GM12878 (cell line): Measurements from ENCODE around the gene JAKMIP1.

Source experiments
- CBFB ChIP-seq: IDR thresholded peaks from 2 replicates; pipeline ENCODE4 v1.6.1; 2016; ENCODE audit warnings: antibody characterized with exemption, low read depth
- CEBPB ChIP-seq, 2 experiments: fragments of 150-350 bp in 1 of 2; IDR thresholded peaks; 2 replicates each; pipeline ENCODE4 v1.6.1; 2012 to 2014; ENCODE audit warnings: low read depth in 2 of 2, low read length in 2 of 2, borderline replicate concordance in 1 of 2, inconsistent platforms in 1 of 2
- MXI1 ChIP-seq: fragments of 150-350 bp; IDR thresholded peaks from 2 replicates; pipeline ENCODE4 v1.6.1; 2011; ENCODE audit warnings: low read depth, mild to moderate bottlenecking, inconsistent platforms, low read length, improper control_type of control experiment
- TBL1XR1 ChIP-seq: IDR thresholded peaks from 2 replicates; pipeline ENCODE4 v1.6.1; 2012; ENCODE audit warnings: low read depth, low read length, improper control_type of control experiment
- USF2 ChIP-seq: IDR thresholded peaks from 2 replicates; pipeline ENCODE4 v1.6.1; 2011; ENCODE audit warnings: low read depth, low read length, improper control_type of control experiment, borderline replicate concordance
- YY1 ChIP-seq: IDR thresholded peaks from 2 replicates; pipeline ENCODE4 v1.6.1; 2011; ENCODE audit warnings: low read depth, mild to moderate bottlenecking, low read length
- TF ChIP-seq, protein P1 (sequence below): fragments of 450-650 bp; IDR thresholded peaks from 2 replicates; pipeline ENCODE4 v1.6.1; 2017; ENCODE audit warnings: antibody characterized with exemption, mild to moderate bottlenecking, moderate library complexity
- TF ChIP-seq, protein P2 (sequence below), 3 experiments: IDR thresholded peaks in 2 of 3; conservative IDR thresholded peaks in 1 of 3; 2 replicates each; pipeline ENCODE4 v1.5.1; 2011; ENCODE audit warnings: low read depth in 3 of 3, low read length in 3 of 3, mild to moderate bottlenecking in 3 of 3, control low read depth in 2 of 3, moderate library complexity in 2 of 3, inconsistent platforms in 1 of 3, mixed read lengths in 1 of 3; ENCODE audit not compliant: control insufficient read depth in 2 of 3, insufficient read depth in 1 of 3; ENCODE audit errors: extremely low read depth in 1 of 3
- TF ChIP-seq, protein P3 (sequence below): IDR thresholded peaks from 2 replicates; pipeline ENCODE4 v1.6.1; 2012; ENCODE audit warnings: low read depth, low read length, improper control_type of control experiment

GRCh38 chr4:6165766-6166165 lies 34.6 kb downstream of the JAKMIP1 start:
- no peak for TF ChIP-seq USF2
- TF ChIP-seq, protein P1, sequence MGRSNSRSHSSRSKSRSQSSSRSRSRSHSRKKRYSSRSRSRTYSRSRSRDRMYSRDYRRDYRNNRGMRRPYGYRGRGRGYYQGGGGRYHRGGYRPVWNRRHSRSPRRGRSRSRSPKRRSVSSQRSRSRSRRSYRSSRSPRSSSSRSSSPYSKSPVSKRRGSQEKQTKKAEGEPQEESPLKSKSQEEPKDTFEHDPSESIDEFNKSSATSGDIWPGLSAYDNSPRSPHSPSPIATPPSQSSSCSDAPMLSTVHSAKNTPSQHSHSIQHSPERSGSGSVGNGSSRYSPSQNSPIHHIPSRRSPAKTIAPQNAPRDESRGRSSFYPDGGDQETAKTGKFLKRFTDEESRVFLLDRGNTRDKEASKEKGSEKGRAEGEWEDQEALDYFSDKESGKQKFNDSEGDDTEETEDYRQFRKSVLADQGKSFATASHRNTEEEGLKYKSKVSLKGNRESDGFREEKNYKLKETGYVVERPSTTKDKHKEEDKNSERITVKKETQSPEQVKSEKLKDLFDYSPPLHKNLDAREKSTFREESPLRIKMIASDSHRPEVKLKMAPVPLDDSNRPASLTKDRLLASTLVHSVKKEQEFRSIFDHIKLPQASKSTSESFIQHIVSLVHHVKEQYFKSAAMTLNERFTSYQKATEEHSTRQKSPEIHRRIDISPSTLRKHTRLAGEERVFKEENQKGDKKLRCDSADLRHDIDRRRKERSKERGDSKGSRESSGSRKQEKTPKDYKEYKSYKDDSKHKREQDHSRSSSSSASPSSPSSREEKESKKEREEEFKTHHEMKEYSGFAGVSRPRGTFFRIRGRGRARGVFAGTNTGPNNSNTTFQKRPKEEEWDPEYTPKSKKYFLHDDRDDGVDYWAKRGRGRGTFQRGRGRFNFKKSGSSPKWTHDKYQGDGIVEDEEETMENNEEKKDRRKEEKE: no peak
- TF ChIP-seq, protein P2, sequence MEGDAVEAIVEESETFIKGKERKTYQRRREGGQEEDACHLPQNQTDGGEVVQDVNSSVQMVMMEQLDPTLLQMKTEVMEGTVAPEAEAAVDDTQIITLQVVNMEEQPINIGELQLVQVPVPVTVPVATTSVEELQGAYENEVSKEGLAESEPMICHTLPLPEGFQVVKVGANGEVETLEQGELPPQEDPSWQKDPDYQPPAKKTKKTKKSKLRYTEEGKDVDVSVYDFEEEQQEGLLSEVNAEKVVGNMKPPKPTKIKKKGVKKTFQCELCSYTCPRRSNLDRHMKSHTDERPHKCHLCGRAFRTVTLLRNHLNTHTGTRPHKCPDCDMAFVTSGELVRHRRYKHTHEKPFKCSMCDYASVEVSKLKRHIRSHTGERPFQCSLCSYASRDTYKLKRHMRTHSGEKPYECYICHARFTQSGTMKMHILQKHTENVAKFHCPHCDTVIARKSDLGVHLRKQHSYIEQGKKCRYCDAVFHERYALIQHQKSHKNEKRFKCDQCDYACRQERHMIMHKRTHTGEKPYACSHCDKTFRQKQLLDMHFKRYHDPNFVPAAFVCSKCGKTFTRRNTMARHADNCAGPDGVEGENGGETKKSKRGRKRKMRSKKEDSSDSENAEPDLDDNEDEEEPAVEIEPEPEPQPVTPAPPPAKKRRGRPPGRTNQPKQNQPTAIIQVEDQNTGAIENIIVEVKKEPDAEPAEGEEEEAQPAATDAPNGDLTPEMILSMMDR (IDR thresholded peaks at IDR 0.05 in 2 of 3, conservative IDR thresholded peaks at IDR 0.05 in 1 of 3; ENCODE audit: control insufficient read depth in 2 of 3, extremely low read depth in 1 of 3, insufficient read depth in 1 of 3, low read depth in 3 of 3, low read length in 3 of 3): no peak
- no peak for TF ChIP-seq TBL1XR1
- TF ChIP-seq, protein P3, sequence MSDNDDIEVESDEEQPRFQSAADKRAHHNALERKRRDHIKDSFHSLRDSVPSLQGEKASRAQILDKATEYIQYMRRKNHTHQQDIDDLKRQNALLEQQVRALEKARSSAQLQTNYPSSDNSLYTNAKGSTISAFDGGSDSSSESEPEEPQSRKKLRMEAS: no peak
- TF ChIP-seq MXI1: no peak
- no peak for TF ChIP-seq CEBPB (IDR thresholded peaks at IDR 0.05; ENCODE audit: borderline replicate concordance in 1 of 2, low read depth in 2 of 2, low read length in 2 of 2)
- no peak for TF ChIP-seq CBFB
- TF ChIP-seq YY1: no peak
